ENCODE measurements around the gene SERF1A.
"Not testable (repeated sequence)": the region's sequence is repeated elsewhere in the genome, so short reads cannot be mapped to it uniquely, and the experiment has no call there.

DNA sequence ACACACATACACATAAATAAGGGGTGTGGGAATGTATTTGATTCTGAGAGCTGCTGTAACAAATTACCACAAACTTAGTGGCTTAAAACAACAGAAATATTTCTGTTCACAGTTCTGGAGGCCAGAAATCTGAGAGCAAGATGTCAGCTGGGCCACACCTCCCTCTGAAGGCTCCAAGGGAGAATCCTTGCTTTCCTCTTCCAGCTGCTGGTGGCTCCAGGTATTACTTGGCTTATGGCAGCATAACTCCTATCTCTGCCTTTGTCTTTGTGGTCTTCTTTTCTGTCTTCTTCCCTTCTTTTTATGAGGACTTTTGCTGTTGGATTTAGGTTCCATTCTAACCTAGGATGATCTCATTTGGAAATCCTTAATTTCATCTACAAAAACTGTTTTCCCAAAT, 16.4 kb downstream of the SERF1A start:
- TF ChIP-seq, protein P1, sequence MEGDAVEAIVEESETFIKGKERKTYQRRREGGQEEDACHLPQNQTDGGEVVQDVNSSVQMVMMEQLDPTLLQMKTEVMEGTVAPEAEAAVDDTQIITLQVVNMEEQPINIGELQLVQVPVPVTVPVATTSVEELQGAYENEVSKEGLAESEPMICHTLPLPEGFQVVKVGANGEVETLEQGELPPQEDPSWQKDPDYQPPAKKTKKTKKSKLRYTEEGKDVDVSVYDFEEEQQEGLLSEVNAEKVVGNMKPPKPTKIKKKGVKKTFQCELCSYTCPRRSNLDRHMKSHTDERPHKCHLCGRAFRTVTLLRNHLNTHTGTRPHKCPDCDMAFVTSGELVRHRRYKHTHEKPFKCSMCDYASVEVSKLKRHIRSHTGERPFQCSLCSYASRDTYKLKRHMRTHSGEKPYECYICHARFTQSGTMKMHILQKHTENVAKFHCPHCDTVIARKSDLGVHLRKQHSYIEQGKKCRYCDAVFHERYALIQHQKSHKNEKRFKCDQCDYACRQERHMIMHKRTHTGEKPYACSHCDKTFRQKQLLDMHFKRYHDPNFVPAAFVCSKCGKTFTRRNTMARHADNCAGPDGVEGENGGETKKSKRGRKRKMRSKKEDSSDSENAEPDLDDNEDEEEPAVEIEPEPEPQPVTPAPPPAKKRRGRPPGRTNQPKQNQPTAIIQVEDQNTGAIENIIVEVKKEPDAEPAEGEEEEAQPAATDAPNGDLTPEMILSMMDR (IDR thresholded peaks at IDR 0.05), result not testable (repeated sequence)
- not testable (repeated sequence) for TF ChIP-seq POLR2A (IDR thresholded peaks at IDR 0.05; ENCODE audit: low read depth)
